ENCODE data around the gene CAGE1.

CAGE1 gene

DNA sequence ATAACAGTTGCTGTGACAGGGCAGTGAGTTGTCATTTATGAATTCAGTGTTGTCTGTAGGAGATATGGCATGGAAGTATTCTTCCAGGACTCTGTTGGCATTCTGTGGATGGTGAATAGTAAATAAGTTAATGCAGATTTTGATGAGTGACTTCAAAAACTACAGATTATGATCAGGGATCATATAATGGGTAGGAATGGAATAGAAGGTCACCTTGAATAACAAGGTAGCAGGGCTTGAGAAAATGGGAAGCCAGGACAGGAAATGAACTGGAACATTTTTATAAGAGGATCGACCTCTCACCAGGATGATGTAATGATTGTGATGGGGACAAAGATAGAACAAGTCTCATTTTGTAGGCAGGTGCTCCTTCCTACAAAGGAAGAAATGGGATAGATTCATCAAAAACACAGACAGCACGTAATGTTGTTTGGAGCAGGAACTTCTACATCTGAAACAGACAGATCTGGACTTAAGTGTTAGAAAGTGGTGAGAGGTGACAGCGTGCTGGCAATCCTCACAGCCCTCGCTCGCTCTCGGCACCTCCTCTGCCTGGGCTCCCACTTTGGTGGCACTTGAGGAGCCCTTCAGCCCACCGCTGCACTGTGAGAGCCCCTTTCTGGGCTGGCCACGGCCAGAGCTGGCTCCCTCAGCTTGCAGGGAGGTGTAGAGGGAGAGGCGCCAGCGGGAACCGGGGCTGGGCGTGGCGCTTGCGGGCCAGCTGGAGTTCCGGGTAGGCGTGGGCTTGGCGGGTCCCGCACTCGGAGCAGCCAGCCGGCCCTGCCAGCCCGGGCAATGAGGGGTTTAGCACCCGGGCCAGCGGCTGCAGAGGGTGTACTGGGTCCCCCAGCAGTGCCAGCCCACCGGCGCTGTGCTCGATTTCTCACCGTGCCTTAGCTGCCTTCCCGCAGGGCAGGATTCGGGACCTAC, 45.7 kb downstream of the CAGE1 start:
- Histone ChIP-seq H3K9me3 (ENCODE audit: insufficient read depth, low read length) (no peaks in the 10 kb centered on the region), H3K9ac (ENCODE audit: low read length) (no peak overlapping the region), H3K27me3 (ENCODE audit: low read depth, low read length) (no peaks in the 10 kb centered on the region), H3K79me2 (ENCODE audit: low read length) (no peaks in the 10 kb centered on the region), H3K36me3 (replicated peaks; ENCODE audit: low read depth, low read length) (no peaks in the 10 kb centered on the region), H3K4me1 (ENCODE audit: low read length) (no peaks in the 10 kb centered on the region), H3K27ac (ENCODE audit: low read length) (no peak overlapping the region), H3K4me3 (ENCODE audit: low read length) (no peak overlapping the region), H4K20me1 (ENCODE audit: insufficient read depth, low read length) (no peaks in the 10 kb centered on the region), H3K4me2 (ENCODE audit: low read length) (no peak overlapping the region), H2AFZ (ENCODE audit: low read depth, low read length) (no peak overlapping the region)
- TF ChIP-seq CTCF (IDR thresholded peaks at IDR 0.05; ENCODE audit: low read depth, low read length) (no peak), EZH2phosphoT487 (IDR thresholded peaks at IDR 0.05; ENCODE audit: low read depth) (no peak)

DNA sequence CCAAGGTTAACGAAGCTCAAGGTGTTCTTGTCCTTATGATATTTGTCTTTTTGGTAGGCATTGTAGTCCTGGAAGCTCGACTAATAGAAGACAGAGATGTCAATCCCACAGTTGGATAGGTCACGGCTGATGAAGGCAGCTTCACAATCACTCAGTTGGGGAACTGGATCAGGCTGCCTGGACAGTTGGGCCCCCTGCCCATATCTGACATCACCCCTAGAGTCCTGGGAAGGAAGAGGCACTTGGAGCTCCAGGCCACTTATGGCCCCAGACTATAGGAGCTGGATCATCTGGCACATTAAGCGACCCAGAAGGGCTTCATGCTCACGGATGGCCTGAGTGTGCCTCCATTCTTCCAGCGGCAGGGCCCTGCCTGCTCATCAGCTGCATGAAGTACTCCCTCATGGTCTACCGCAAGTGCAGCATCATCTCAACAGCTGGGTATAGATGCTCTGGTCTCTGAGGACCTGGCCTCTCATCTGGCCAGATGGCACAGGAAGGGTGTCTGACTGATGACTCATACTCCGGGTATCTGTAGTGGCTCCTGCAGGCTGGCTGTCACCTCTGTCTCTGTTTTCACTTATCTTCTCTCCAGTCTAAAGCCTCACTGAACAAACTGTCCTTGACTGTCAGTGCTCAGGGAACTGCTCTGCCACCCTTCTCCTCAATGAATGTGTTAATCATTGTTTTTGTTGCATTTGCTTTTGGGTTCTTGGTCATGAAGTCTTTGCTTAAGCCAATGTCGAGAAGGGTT, 47.4 kb downstream of the CAGE1 start:
- no peaks in the 10 kb centered on the region for H3K4me1 ChIP-seq (ENCODE audit: low read length)
- H3K4me2 ChIP-seq (ENCODE audit: low read length): no peak overlapping the region

GRCh38 chr6:7341271-7341670, 48.3 kb downstream of the CAGE1 start:
- no peak overlapping the region for H3K9ac ChIP-seq (ENCODE audit: low read length)
- H3K9me3 ChIP-seq (ENCODE audit: insufficient read depth, low read length): no peaks in the 10 kb centered on the region
- no peak overlapping the region for H3K27ac ChIP-seq (ENCODE audit: low read length)
- no peaks in the 10 kb centered on the region for H3K4me1 ChIP-seq (ENCODE audit: low read length)
- no peaks in the 10 kb centered on the region for H3K27me3 ChIP-seq (ENCODE audit: low read depth, low read length)
- H3K4me2 ChIP-seq (ENCODE audit: low read length): no peak overlapping the region
- no peak overlapping the region for H2AFZ ChIP-seq (ENCODE audit: low read depth, low read length)
- H3K36me3 ChIP-seq (replicated peaks; ENCODE audit: low read depth, low read length): no peaks in the 10 kb centered on the region
- no peaks in the 10 kb centered on the region for H3K79me2 ChIP-seq (ENCODE audit: low read length)
- TF ChIP-seq CTCF (IDR thresholded peaks at IDR 0.05; ENCODE audit: low read depth, low read length) (no peak), EZH2phosphoT487 (IDR thresholded peaks at IDR 0.05; ENCODE audit: low read depth) (no peak)
- no peak overlapping the region for H3K4me3 ChIP-seq (ENCODE audit: low read length)
- H4K20me1 ChIP-seq (ENCODE audit: insufficient read depth, low read length): no peaks in the 10 kb centered on the region

More for the DNA sequence above, 47.4 kb downstream of the CAGE1 start:
- Histone ChIP-seq H3K9ac (ENCODE audit: low read length) (no peak overlapping the region), H3K9me3 (ENCODE audit: insufficient read depth, low read length) (no peaks in the 10 kb centered on the region), H4K20me1 (ENCODE audit: insufficient read depth, low read length) (no peaks in the 10 kb centered on the region), H3K79me2 (ENCODE audit: low read length) (no peaks in the 10 kb centered on the region), H2AFZ (ENCODE audit: low read depth, low read length) (no peak overlapping the region), H3K27ac (ENCODE audit: low read length) (no peak overlapping the region), H3K4me3 (ENCODE audit: low read length) (no peak overlapping the region), H3K27me3 (ENCODE audit: low read depth, low read length) (no peaks in the 10 kb centered on the region), H3K36me3 (replicated peaks; ENCODE audit: low read depth, low read length) (no peaks in the 10 kb centered on the region)
- TF ChIP-seq CTCF (IDR thresholded peaks at IDR 0.05; ENCODE audit: low read depth, low read length) (no peak), EZH2phosphoT487 (IDR thresholded peaks at IDR 0.05; ENCODE audit: low read depth) (no peak)
